Stimulated activated CD8-positive, alpha-beta memory T cell treated with anti-CD3 and anti-CD28 coated beads, Interleukin-2, amount 100 ng/mL, for 1 hour (primary cell): ENCODE results near the gene TERT.

Experiments used
- DNase-seq, 2 donors: peaks; one replicate each; pipeline ENCODE4 v3.0.0-alpha.2; 2020; ENCODE audit warnings: low read depth in 2 of 2

The TERT gene

GRCh38 chr5:1259806-1260480, 34.9 kb downstream of the TERT start:
- no peak for DNase-seq

DNA sequence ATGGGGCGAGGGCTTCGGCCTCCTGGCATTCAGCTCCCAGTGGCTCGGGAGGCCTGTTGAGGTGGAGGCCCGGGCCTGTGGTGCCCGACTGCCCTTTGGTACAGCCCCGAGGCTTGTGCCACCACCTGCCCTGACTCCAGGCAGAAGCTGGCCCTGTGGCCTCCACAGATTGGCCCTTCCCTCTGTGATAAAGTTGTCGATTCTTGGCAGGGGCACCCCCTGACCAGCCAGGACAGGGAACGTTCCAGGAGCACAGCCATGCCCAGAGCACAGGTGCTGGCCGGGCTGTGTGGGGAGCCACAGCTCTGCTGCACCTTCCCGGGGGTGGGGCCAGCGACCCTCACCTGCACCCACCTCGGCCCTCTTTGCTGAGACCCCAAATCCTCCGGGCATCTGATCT, 37.0 kb downstream of the TERT start:
- no peak for DNase-seq

DNA sequence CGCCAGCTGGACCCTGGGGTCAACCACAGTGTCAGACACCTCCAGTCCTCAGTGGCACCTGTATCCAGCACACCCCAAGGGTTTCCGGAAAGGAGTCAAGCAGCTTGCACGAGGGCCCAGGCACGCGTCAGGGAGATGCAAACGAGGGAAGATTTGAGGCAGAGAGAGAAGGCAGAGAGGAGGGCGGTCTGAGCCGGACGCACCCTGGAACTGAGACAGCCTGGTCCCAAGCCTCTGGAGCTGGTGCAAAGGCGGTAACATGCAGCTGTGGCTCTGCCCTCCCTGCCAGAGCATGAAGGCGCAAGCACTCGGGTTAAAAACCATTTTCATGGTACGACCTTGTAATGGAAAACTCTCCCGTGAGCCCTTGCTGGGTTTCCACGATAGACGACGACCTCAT, 37.5 kb downstream of the TERT start:
- DNase-seq = no peak

DNA sequence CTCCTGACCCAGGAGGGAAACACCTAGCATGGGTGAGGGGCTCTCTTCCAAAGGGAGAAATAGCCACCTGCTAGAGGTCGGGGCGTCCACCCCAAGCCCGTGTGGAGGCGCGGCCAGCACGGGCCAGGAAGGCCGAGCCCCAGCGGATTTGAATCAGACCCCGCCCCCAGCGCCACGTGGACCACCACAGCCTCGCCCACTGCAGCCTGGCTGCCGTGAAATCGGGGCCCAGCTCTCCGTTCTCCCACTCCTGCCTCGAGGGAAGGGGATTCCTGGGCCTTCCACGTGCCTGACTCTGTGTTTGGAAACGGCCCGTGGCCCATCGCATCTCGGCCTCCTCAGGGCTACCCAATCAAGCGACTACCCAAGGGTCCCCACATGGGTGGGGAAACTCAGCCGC, 38.1 kb downstream of the TERT start:
- no peak for DNase-seq

GRCh38 chr5:1255081-1255561, 39.7 kb downstream of the TERT start:
- peak in 1 of 2 donors; percentile 8 for DNase-seq

GRCh38 chr5:1254196-1254595, 40.7 kb downstream of the TERT start:
- DNase-seq = no peak

DNA sequence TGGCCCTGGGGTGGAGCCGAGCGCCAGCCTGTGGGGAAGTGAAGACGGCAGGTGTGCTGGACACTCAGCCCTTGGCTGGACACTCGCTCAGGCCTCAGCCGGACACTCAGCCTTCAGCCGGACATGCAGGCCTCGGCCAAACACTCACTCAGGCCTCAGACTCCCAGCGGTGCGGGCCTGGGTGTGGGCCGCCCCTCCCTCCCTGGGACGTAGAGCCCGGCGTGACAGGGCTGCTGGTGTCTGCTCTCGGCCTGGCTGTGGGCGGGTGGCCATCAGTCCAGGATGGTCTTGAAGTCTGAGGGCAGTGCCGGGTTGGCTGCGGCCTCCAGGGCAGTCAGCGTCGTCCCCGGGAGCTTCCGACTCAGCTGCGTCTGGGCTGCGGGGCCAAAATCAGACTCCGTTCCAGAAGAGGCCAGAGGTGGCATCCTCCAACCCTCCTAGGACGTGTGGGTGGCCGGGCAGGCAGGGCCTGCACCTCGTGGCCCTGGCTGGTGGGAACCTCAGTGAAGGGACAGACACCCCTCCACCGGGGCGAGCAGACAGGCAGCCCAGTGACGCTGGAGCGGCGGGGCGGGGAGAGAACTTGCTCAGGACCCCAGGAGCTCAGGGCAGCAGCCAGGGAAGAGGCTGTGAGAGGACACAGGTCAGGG, 41.3 kb downstream of the TERT start:
- no peak for DNase-seq

- DNase-seq = no peak
Measured at GRCh38 chr5:1252681-1253080, 42.2 kb downstream of the TERT start.

- DNase-seq = no peak
Measured at GRCh38 chr5:1251678-1252580, 42.9 kb downstream of the TERT start.

DNA sequence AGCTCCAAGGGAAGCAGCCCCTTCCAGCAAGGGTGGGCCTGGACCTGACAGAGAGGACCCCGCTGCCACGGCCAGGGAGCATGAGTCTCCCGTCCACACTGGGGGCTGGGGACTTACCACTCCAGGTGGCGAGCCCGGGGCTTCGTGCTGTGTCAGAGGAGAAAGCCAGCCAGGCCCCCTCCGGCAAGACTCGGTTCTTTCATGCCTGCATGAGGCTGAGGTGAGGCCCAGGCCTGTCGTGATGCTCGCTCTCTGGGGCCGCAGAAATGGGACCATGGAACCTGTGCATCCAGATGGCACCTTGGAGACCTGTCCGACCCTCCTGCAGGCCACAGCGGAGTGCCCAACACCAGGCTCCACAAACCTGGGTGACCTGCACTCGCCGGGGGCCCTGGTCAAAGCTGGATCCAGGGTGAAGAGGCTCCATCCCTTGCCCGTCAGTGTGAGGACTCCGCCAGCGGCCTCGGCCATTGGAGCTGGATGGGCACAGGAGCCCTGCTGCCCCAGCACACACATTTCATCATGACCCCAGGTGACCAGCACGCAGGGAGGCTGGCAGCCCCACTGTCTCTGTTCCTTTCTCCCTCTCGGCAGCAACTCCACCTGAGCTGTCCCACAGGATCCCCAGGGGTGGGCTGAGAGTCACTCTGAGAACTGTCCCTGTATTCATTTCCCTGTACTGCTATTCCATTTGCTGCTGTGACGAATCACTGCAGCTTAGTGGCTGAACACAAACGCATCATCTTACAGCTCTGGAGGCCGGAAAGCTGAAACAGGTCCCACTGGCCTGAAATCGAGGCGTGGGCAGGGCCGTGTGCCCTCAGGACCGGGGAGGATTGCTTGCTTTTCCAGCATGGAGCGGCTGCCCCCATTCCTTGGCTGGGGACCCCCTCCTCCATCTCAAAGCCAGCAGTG, 45.2 kb downstream of the TERT start:
- DNase-seq = no peak

- DNase-seq = no peak
Measured at GRCh38 chr5:1247811-1248210, 47.1 kb downstream of the TERT start.

- DNase-seq = no peak
Measured at GRCh38 chr5:1246711-1247431, 48.0 kb downstream of the TERT start.

DNA sequence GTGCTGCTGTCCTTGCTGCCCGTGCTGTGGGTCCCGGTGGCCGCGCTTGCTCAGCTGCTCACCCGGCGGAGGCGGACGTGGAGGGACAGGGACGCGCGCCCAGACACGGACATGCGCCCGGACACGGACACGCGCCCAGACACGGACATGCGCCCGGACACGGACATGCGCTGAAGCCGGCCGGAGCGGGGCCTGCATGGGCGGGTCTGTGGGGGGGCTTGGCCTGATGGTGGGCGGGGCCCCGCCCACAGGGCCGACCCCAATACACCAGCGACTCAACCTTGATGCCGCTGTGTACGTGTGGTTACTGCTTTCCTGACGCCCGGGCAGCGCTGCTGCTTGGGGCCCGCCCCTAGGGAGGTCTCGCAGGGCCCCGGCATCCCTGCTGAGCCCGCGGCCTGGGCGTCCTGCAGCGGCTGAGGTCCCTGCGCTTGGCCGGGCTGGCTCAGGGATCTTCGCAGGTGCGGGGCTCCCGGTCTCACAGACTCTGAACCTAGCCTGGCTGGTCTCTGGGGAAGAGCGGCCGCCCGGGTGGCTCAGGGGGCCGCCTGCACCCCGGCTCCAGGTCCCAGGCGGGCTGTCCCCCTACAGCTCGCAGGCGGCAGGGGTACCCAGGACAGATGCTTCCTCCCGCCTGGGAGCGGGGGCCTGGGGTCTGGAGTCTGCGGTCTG, 48.8 kb downstream of the TERT start:
- no peak for DNase-seq

- no peak for DNase-seq
Measured at GRCh38 chr5:1244976-1245375, 49.9 kb downstream of the TERT start.

DNA sequence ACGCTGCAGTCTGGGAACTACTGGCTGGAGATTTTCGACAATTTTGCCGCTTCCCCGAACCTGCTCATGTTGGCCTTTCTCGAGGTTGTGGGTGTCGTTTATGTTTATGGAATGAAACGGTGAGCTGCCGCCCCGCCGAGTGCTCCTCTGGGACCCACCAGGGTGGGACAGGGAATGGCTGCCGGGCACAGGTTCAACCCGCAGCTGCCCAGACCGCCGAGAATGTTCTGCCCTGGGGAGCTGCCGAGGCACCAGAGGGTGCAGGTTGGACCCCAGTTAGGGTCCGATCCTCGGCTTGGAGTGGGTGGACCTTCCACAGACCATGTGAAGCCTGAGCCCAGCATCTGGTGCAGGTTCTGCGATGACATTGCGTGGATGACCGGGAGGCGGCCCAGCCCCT, 50.6 kb downstream of the TERT start:
- DNase-seq = no peak

GRCh38 chr5:1243487-1244130, 51.3 kb downstream of the TERT start:
- no peak for DNase-seq

- DNase-seq = no peak
Measured at GRCh38 chr5:1242733-1243486, 52.0 kb downstream of the TERT start.

DNA sequence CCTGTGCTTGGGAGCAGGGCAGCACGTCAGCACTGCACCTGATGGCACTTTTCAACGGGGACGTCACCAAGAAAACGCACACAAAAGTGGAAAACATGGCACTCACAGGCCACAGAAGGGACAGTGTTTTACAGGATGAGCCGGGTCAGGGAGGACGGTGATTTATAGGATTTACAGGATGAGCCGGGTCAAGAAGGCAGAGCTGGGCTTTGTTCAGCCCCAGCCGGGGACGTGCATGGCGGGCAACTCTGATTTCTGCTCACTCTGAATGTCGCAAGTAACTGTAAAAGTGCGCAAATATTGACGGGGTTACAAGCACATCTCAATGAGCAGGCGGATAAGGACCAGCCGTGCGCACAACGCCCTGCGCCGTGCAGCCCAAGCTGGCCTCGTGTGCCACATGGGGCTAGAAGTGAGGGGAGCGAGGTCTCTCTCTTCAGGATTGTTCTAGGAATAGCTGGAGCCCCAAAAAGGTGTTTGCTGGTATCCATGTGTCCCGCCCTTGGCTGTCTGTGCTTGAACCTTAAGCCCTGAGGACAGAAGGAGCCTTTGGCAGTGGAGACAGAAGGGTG, 53.3 kb downstream of the TERT start:
- DNase-seq = no peak
